GM04504 (cell line): ENCODE results near the gene MAGEA2.
"Not testable (repeated sequence)": the region's sequence is repeated elsewhere in the genome, so short reads cannot be mapped to it uniquely, and the experiment has no call there.

Experiments
- DNase-seq: peaks from one replicate; pipeline ENCODE4 v3.0.0-alpha.2; 2012; ENCODE audit warnings: low read depth

MAGEA2 gene

DNA sequence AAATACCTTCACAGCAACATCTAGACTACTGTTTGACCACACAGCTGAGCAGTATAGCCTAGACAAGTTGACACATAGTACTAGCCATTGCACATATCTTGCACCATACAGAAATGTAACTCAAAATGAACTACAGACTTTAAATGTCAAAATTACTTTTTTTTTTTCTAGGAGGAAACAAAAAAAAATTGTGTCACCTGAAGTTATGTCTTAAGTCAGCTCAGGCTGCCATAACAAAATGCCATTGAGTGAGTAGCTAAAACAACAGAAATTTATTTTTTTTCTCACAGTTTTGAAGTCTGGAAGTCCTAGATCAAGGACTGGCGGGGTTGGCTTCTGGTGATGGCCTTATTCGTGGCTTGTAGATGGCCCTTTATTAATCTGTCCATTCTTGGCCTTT is 44.5 kb downstream of the MAGEA2 start, which contains the start of gene CSAG2:
TSS of gene CSAG2 (minus strand) at position 101 of the 400 bp plus-strand sequence. CDS start 161 bp downstream, outside the sequence.
- not testable (repeated sequence) for DNase-seq

DNA sequence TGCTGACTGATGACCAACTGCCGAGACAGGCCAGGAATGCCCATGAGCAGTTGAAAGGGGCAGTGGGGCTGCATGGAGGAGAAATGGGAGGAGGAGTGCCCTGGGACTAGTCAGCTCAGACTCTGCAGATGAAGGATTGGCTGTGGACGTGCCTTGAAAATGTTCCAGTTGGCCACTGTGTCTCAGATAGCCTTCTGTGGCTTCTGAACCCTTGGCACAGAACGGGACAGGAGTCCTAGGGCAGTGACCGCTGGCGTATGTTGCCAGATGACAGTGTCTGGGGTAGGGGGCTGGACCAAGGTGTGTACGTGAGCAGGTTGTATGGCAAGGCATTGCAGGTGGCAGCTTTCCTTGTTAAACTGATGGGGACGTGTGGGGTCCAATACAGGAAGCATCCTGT is 47.1 kb downstream of the MAGEA2 start:
- not testable (repeated sequence) for DNase-seq

DNA sequence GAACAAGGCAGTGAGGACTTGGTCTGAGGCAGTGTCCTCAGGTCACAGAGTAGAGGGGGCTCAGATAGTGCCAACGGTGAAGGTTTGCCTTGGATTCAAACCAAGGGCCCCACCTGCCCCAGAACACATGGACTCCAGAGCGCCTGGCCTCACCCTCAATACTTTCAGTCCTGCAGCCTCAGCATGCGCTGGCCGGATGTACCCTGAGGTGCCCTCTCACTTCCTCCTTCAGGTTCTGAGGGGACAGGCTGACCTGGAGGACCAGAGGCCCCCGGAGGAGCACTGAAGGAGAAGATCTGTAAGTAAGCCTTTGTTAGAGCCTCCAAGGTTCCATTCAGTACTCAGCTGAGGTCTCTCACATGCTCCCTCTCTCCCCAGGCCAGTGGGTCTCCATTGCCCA is 53.3 kb downstream of the MAGEA2 start:
- DNase-seq, result not testable (repeated sequence)
